Measurements from ENCODE around the gene STXBP2.

DNA sequence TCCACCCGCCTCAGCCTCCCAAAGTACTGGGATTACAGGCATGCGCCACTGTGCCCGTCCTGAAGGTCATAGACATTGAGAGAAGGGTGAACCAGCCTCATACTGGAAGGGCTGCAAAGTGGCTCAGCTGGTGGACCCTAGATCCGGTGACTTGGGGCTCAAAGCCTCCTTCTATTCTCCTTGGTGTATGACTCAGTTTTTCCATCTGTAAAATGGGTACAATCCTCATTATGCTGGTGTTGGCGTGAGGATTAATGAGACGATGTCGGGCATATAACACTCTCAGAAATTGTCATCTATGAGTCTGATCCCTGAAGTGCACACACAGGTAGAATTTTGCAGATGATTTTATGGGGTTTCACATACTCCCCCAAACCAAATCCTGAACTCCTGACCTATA, 47.1 kb upstream of the STXBP2 start:
- TF ChIP-seq SIN3A (IDR thresholded peaks at IDR 0.05; ENCODE audit: borderline replicate concordance, low read depth, low read length) (no peak), SMC3 (IDR thresholded peaks at IDR 0.05; ENCODE audit: low read depth, low read length) (no peak), NFIC (IDR thresholded peaks at IDR 0.05; ENCODE audit: borderline replicate concordance) (no peak)
